ENCODE measurements around the gene TRIM26.

Gene TRIM26

GRCh38 chr6:30152016-30152673 lies 61.1 kb downstream of the TRIM26 start:
- TF ChIP-seq, protein P1, sequence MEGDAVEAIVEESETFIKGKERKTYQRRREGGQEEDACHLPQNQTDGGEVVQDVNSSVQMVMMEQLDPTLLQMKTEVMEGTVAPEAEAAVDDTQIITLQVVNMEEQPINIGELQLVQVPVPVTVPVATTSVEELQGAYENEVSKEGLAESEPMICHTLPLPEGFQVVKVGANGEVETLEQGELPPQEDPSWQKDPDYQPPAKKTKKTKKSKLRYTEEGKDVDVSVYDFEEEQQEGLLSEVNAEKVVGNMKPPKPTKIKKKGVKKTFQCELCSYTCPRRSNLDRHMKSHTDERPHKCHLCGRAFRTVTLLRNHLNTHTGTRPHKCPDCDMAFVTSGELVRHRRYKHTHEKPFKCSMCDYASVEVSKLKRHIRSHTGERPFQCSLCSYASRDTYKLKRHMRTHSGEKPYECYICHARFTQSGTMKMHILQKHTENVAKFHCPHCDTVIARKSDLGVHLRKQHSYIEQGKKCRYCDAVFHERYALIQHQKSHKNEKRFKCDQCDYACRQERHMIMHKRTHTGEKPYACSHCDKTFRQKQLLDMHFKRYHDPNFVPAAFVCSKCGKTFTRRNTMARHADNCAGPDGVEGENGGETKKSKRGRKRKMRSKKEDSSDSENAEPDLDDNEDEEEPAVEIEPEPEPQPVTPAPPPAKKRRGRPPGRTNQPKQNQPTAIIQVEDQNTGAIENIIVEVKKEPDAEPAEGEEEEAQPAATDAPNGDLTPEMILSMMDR (IDR thresholded peaks at IDR 0.05; ENCODE audit: borderline replicate concordance, insufficient read depth, low read depth, low read length) = no peak
- no peak overlapping the region for H3K4me3 ChIP-seq (ENCODE audit: low read depth, low read length)

GRCh38 chr6:30151580-30151979 lies 61.6 kb downstream of the TRIM26 start:
- no peak overlapping the region for H3K4me3 ChIP-seq (ENCODE audit: low read depth, low read length)
- TF ChIP-seq, protein P1 (IDR thresholded peaks at IDR 0.05; ENCODE audit: borderline replicate concordance, insufficient read depth, low read depth, low read length) = no peak

GRCh38 chr6:30150671-30151395 lies 62.4 kb downstream of the TRIM26 start:
- TF ChIP-seq, protein P1 (IDR thresholded peaks at IDR 0.05; ENCODE audit: borderline replicate concordance, insufficient read depth, low read depth, low read length) = no peak
- H3K4me3 ChIP-seq (ENCODE audit: low read depth, low read length) = no peak overlapping the region

DNA sequence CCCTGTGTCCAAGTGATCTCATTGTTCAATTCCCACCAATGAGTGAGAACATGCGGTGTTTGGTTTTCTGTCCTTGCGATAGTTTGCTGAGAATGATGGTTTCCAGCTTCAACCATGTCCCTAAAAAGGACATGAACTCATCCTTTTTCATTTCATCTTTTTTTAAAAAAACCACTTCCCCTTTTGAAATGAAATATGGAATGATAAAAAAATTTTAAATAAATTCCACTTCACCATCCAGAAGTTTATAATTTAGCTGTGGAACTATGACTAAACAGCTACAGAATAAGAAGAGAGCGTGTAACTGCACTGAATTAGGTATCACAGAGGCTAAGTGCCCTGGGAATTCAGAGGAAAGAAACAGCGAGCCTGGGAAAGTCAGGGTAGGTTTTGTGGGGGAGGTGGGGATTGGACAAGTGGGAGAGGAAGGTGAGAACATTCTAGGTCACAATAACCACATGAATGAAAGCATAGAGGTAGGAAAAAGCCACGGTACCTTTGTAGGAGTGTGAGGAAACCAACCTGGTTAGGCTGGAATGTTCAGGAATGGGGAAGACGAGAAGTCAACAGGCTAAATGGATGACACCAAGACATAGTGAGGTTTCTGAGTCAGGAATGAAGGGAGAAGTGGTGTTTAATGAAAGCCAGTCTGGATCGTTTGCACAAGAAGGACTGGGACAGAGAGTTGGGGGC lies 63.2 kb downstream of the TRIM26 start:
- no peak overlapping the region for H3K4me3 ChIP-seq (ENCODE audit: low read depth, low read length)

GRCh38 chr6:30149234-30149633 lies 64.0 kb downstream of the TRIM26 start:
- H3K4me3 ChIP-seq (ENCODE audit: low read depth, low read length) = no peak overlapping the region
- TF ChIP-seq, protein P1 (IDR thresholded peaks at IDR 0.05; ENCODE audit: borderline replicate concordance, insufficient read depth, low read depth, low read length) = no peak

More for the DNA sequence above, 63.2 kb downstream of the TRIM26 start:
- TF ChIP-seq, protein P1 (IDR thresholded peaks at IDR 0.05; ENCODE audit: borderline replicate concordance, insufficient read depth, low read depth, low read length) = no peak

DNA sequence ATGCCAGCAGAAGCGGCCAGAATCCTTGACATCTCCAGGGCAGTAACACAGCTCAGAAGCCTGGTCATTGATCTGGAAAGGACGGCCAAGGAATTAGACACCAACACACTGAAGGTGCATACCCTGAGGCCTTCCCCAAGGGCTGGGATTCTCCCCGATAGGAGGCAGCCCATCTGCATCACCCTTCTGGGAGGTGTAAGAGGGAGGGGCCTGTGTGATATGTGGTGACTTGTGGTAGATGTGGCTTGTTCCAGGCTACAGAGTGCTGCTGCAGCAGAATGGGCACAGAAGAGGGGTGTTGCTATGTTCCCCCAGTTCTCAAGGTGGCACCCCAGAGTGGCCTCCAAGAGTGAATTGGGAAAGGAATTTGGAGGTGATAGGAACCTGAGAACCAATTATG lies 66.1 kb downstream of the TRIM26 start:
- TF ChIP-seq, protein P1 (IDR thresholded peaks at IDR 0.05; ENCODE audit: borderline replicate concordance, insufficient read depth, low read depth, low read length) = no peak

More for the DNA sequence above, 66.1 kb downstream of the TRIM26 start:
- H3K4me3 ChIP-seq (ENCODE audit: low read depth, low read length) = no peak overlapping the region
